HG03064 (cell line): ENCODE measurements around the gene TMEM273.

Experiments used
- ATAC-seq: cut with Tn5 transposase; IDR thresholded peaks from one replicate; pipeline ENCODE4 v1.9.1; 2021; ENCODE audit warnings: low read depth; ENCODE audit not compliant: unreplicated experiment

The TMEM273 gene

GRCh38 chr10:49105076-49105475 lies 83.1 kb downstream of the TMEM273 start:
- no peak for ATAC-seq
